Activated T-cell treated with anti-CD3 and anti-CD28 coated beads for 48 hours (primary cell): ENCODE results near the gene PIEZO2.
"Not testable (repeated sequence)": the region's sequence is repeated elsewhere in the genome, so short reads cannot be mapped to it uniquely, and the experiment has no call there.

Experiments used
- DNase-seq: peaks from one replicate; pipeline ENCODE4 v3.0.0-alpha.2; 2020; ENCODE audit warnings: low read depth

PIEZO2 gene

GRCh38 chr18:11148680-11149440 lies 509 bp downstream of the PIEZO2 start:
- no peak for DNase-seq

- DNase-seq, result no peak
Observed at GRCh38 chr18:11147962-11148679, 1.2 kb downstream of the PIEZO2 start.

- DNase-seq, result no peak
Observed at GRCh38 chr18:11147371-11147951, 1.9 kb downstream of the PIEZO2 start.

GRCh38 chr18:11146947-11147345 lies 2.4 kb downstream of the PIEZO2 start:
- DNase-seq, result no peak

GRCh38 chr18:11146238-11146946 lies 3.0 kb downstream of the PIEZO2 start:
- DNase-seq, result no peak

- DNase-seq, result no peak
Observed at GRCh38 chr18:11145413-11146191, 3.8 kb downstream of the PIEZO2 start.

- no peak for DNase-seq
Observed at GRCh38 chr18:11137400-11137799, 12.0 kb downstream of the PIEZO2 start.

- DNase-seq, result no peak
Observed at GRCh38 chr18:11136241-11136640, 13.1 kb downstream of the PIEZO2 start.

GRCh38 chr18:11134940-11135339 lies 14.4 kb downstream of the PIEZO2 start:
- no peak for DNase-seq

- not testable (repeated sequence) for DNase-seq
Observed at GRCh38 chr18:11129059-11129458, 20.3 kb downstream of the PIEZO2 start.

GRCh38 chr18:11125492-11126315 lies 23.7 kb downstream of the PIEZO2 start:
- no peak for DNase-seq

- no peak for DNase-seq
Observed at GRCh38 chr18:11124054-11124453, 25.3 kb downstream of the PIEZO2 start.

GRCh38 chr18:11121443-11121849 lies 27.9 kb downstream of the PIEZO2 start:
- no peak for DNase-seq

GRCh38 chr18:11119959-11120587 lies 29.3 kb downstream of the PIEZO2 start:
- DNase-seq, result no peak

GRCh38 chr18:11119550-11119949 lies 29.8 kb downstream of the PIEZO2 start:
- DNase-seq, result no peak

GRCh38 chr18:11118051-11118766 lies 31.2 kb downstream of the PIEZO2 start:
- no peak for DNase-seq

- DNase-seq, result no peak
Observed at GRCh38 chr18:11115276-11115675, 34.1 kb downstream of the PIEZO2 start.

- DNase-seq, result no peak
Observed at GRCh38 chr18:11114653-11115052, 34.7 kb downstream of the PIEZO2 start.

- no peak for DNase-seq
Observed at GRCh38 chr18:11113937-11114336, 35.4 kb downstream of the PIEZO2 start.
